Colonic mucosa (tissue), 4 donors: Measurements from ENCODE around the gene ZMYM2. TPM values are rescaled to one million over a fixed set of nuclear protein-coding genes. Genes with fewer than 3 reads are reported as not detected.

ENCODE experiments used
- DNase-seq: peaks from one replicate; pipeline ENCODE4 v3.0.0-alpha.2; 2020
- H3K27ac ChIP-seq: fragments of 200-600 bp; one replicate; pipeline ENCODE4 v1.8.0; 2021
- H3K27me3 ChIP-seq: fragments of 200-600 bp; one replicate; pipeline ENCODE4 v1.8.0; 2021
- H3K36me3 ChIP-seq: fragments of 200-600 bp; one replicate; pipeline ENCODE4 v1.8.0; 2021
- H3K4me1 ChIP-seq: fragments of 200-600 bp; one replicate; pipeline ENCODE4 v1.8.0; 2021; ENCODE audit warnings: mild to moderate bottlenecking
- H3K4me3 ChIP-seq: fragments of 200-600 bp; one replicate; pipeline ENCODE4 v1.8.0; 2021
- H3K9ac ChIP-seq, 2 donors: one replicate each; pipeline ENCODE4 v1.7.0; 2013; ENCODE audit warnings: control low read depth in 2 of 2, low read depth in 2 of 2, low read length in 2 of 2
- H3K9me3 ChIP-seq: fragments of 200-600 bp; one replicate; pipeline ENCODE4 v1.8.0; 2021
- intact Hi-C: fragments of 100-400 bp; cut with DNase I; formaldehyde crosslinking; loops from one replicate; pipeline ENCODE4 v1.14.1; 2022
- total RNA-seq, 2 donors: library from RNA; stranded (reverse); fragmentation: NEBNext Ultra II Directional in 1 of 2; extraction: Animal tissue kit (Norgen Biotek cat#: 25700) in 1 of 2; gene quantifications; one replicate each; pipeline ENCODE4 v1.2.1, GENCODE V29; 2021
- TF ChIP-seq, protein P1 (sequence below): fragments of 200-600 bp; IDR thresholded peaks from one replicate; pipeline ENCODE4 v1.8.0; 2022; ENCODE audit warnings: antibody characterized with exemption, mild to moderate bottlenecking
- donor health status: healthy.
- donor health status: DM: no; HTN: no; CAD: no.
- donor health status: DM: no; HTN: no; CAD: no.

ZMYM2 gene
- total RNA-seq, 2 donors from 2014 or later: 47.6 to 70.1 TPM

DNA sequence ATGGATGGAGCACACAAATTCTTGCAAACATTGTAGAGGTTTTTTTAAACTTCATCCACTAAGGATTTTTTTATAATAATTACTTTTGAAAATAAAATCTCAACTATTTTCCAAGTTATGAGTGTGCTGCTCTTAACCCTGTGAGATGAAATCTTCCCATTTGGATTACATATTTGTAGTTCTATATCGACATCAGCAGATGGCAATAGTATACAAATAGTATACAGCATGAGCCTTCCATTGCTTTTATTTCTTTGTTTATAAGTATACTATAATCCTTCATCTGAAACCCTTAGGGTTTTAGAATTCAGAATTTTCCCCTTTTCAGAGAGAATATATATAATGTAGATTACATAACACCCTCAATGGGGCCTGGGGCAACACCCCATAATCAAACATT, 131.8 kb downstream of the ZMYM2 start:
- H3K9me3 ChIP-seq: no peaks in the 10 kb centered on the region
- H3K9ac ChIP-seq: no peak overlapping the region
- H3K27ac ChIP-seq: no peak overlapping the region
- no peaks in the 10 kb centered on the region for H3K4me1 ChIP-seq
- no peaks in the 10 kb centered on the region for H3K36me3 ChIP-seq
- no peak overlapping the region for H3K4me3 ChIP-seq
- TF ChIP-seq, protein P1, sequence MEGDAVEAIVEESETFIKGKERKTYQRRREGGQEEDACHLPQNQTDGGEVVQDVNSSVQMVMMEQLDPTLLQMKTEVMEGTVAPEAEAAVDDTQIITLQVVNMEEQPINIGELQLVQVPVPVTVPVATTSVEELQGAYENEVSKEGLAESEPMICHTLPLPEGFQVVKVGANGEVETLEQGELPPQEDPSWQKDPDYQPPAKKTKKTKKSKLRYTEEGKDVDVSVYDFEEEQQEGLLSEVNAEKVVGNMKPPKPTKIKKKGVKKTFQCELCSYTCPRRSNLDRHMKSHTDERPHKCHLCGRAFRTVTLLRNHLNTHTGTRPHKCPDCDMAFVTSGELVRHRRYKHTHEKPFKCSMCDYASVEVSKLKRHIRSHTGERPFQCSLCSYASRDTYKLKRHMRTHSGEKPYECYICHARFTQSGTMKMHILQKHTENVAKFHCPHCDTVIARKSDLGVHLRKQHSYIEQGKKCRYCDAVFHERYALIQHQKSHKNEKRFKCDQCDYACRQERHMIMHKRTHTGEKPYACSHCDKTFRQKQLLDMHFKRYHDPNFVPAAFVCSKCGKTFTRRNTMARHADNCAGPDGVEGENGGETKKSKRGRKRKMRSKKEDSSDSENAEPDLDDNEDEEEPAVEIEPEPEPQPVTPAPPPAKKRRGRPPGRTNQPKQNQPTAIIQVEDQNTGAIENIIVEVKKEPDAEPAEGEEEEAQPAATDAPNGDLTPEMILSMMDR: no peak
- no peaks in the 10 kb centered on the region for H3K27me3 ChIP-seq
- no peak for DNase-seq
- intact Hi-C loops: loop anchor here (5.0 kb wide), 1 partner anchor 72 kb away; the partner anchor contains the start of gene GJA3

DNA sequence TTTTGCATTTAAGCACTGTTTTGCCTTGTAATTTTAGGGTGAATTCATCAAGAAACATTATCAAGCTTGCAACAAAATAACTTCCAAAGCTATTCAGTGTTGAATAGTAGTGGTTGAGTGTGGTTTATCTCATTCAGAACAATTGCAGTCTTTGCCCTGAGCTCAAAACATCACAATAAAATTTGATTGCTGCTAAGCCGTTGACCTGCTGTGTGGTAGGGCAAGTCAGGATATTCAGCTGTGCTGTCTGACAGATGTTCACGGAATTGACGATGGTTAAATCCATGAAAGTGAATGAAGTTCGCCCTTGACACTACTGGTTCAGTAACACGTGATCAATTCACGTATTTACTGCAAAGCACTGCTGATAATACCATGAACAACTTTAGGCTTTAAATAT, 135.4 kb downstream of the ZMYM2 start:
- H3K36me3 ChIP-seq: no peaks in the 10 kb centered on the region
- no peak overlapping the region for H3K9ac ChIP-seq
- H3K27me3 ChIP-seq: no peaks in the 10 kb centered on the region
- no peaks in the 10 kb centered on the region for H3K9me3 ChIP-seq
- no peaks in the 10 kb centered on the region for H3K4me1 ChIP-seq
- TF ChIP-seq, protein P1: no peak
- H3K4me3 ChIP-seq: no peak overlapping the region
- no peak overlapping the region for H3K27ac ChIP-seq
- intact Hi-C loops: loop anchor here (5.0 kb wide), 1 partner anchor 68 kb away; the partner anchor contains the start of gene GJA3
- no peak for DNase-seq

DNA sequence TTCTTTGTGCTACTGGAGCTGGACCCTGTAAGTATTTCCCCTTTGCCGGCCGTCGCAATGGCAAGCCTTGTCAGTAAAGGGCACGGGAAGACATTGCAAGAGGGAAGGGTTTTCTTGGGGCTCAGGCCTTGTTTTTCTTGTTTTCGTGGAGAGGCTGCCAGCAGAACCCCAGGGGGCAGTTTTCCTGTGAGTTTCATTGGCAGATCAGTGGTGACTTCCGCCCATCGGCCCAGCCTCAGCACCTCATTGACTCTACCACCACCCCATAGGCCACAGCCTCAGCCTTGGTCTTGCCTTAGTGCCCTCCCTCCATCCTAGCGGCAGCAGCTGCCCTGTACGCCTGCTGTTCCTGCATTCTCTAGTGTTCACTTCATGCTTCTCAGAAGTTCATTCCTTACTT, 140.8 kb downstream of the ZMYM2 start:
- intact Hi-C loops: no loop called here
- Histone ChIP-seq H3K36me3 (no peaks in the 10 kb centered on the region), H3K27ac (no peak overlapping the region), H3K27me3 (no peaks in the 10 kb centered on the region), H3K9ac (peak overlapping the region in 1 of 2 donors; percentile 17), H3K9me3 (no peaks in the 10 kb centered on the region), H3K4me1 (no peaks in the 10 kb centered on the region), H3K4me3 (no peak overlapping the region)
- TF ChIP-seq, protein P1: no peak
- DNase-seq: no peak

DNA sequence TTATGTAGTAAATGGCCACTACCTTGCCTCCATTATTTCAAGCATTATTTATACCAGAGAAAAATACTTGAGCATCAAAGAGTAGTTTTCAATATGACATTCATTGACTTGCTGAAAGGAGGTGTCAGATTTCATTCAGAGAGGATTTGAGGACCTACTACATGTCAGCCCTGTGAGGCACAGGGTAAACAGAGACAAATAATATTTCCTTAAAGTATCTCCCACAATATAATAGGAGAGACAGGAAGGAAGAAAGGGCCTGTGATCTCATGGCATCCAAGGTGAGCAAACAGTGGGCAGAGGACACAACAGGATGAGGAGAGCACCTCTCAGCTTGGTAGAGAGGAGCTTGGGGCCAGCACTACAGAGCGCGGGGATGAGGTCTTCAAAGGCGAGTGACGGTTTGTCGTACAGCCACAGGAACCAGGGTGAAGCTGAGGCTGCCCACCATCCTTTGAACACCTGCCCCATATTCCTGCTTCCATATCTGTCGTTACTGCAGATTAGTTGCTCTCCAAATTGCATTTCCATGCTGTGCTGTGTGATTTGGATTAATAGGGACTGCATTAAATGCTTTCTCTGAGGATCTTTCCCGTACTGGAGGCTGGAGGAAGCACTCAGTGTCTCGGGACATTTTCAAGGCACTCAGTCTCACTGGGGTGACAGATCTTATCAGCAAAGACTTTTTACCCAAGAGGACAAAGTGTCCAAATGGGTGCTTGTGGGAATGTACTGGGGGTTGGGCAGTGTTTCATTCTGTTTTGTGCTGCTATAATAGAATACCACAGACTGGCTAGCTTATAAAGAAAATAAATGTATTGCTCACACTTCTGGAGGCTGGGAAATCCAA, 143.2 kb downstream of the ZMYM2 start:
- DNase-seq: no peak
- Histone ChIP-seq H3K36me3 (no peaks in the 10 kb centered on the region), H3K4me3 (no peak overlapping the region), H3K27ac (no peak overlapping the region), H3K9me3 (no peaks in the 10 kb centered on the region), H3K27me3 (no peaks in the 10 kb centered on the region), H3K9ac (no peak overlapping the region), H3K4me1 (no peaks in the 10 kb centered on the region)
- TF ChIP-seq, protein P1: no peak
- intact Hi-C loops: no loop called here

DNA sequence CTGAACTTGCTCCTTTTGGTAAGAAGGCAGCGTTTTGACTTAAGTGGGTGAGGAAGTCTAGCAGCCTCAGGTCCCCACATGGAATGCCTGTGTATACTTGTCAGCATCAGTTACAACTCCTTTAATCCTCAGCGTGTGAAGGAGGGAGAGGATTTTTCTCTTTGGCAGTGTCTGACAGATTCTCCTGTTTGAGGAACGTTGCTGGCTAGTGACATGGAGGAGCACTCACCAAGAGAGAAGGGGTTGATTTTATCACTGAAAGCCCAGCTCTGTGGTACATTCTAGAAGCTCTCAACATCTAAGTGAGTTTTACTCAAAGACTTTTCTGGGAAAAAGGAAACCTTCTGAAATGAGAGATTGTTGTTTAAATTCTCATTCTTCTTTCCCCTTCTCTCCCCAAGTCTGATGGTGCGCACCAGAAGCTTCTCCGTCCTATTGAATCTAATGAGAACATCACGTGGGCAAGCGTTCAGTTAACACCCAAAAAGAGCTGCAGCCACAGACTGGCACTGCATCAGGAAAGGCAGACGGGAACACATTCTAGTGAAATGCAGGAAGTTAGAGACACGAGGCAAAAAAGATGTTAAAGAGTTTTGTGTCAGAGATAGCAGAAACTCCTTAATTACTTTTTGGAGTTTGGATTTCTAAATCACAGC, 144.1 kb downstream of the ZMYM2 start:
- Histone ChIP-seq H3K9me3 (no peaks in the 10 kb centered on the region), H3K27ac (no peak overlapping the region), H3K36me3 (no peaks in the 10 kb centered on the region), H3K27me3 (no peaks in the 10 kb centered on the region), H3K9ac (no peak overlapping the region), H3K4me3 (no peak overlapping the region), H3K4me1 (no peaks in the 10 kb centered on the region)
- intact Hi-C loops: no loop called here
- TF ChIP-seq, protein P1: no peak
- no peak for DNase-seq
